MM.1S (cell line): ENCODE results near the gene ZNF334.

Experiments used
- CTCF ChIP-seq: fragments of 300-600 bp; sonication (generic); IDR thresholded peaks from 2 replicates; pipeline ENCODE4 v1.5.1; 2016; ENCODE audit warnings: antibody characterized with exemption, low read length, mixed read lengths
- EZH2 ChIP-seq: fragments of 300-600 bp; sonication (generic); optimal IDR thresholded peaks from 2 replicates; pipeline ENCODE3; 2017; ENCODE audit warnings: low read depth, mild to moderate bottlenecking, antibody characterized with exemption, low read length, mixed read lengths
- EZH2phosphoT487 ChIP-seq: fragments of 300-600 bp; sonication (generic); IDR thresholded peaks from 2 replicates; pipeline ENCODE4 v1.6.1; 2018; ENCODE audit warnings: antibody characterized with exemption, low read length

DNA sequence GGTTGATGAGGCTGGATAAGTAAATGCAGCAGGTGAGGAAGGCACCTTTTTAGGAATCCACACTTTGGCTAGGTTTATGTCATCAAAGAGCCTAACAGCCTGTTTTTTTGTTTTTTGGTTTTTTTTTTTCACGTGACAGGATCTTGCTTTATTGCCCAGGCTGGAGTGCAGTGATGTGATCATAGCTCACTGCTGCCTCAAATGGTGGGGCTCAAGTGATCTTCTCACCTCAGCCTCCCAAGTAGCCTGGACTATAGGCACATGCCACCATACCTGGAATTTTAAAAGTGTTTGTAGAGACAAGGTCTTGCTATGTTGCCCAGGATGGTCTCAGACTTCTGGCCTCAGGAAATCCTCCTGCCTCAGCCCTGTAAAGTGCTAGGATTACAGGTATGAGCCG, 36.1 kb downstream of the ZNF334 start:
- TF ChIP-seq EZH2: no peak
- no peak for TF ChIP-seq CTCF
- no peak for TF ChIP-seq EZH2phosphoT487
